Osteocyte (in vitro differentiated cells): ENCODE results near the gene DCXR. TPM values are rescaled to one million over a fixed set of nuclear protein-coding genes. Genes with fewer than 3 reads are reported as not detected.

Source experiments
- DNase-seq: peaks from one replicate; pipeline ENCODE4 v3.0.0; 2021; ENCODE audit warnings: mixed read lengths; ENCODE audit not compliant: unreplicated experiment; ENCODE audit errors: extremely low spot score
- H3K27ac Mint-ChIP-seq: one replicate; pipeline ENCODE4 v1.8.0; 2021; ENCODE audit warnings: mild to moderate bottlenecking, mixed read lengths; ENCODE audit not compliant: unreplicated experiment
- H3K27me3 Mint-ChIP-seq: one replicate; pipeline ENCODE4 v1.8.0; 2021; ENCODE audit warnings: mixed read lengths; ENCODE audit not compliant: unreplicated experiment
- H3K36me3 Mint-ChIP-seq: one replicate; pipeline ENCODE4 v1.8.0; 2021; ENCODE audit warnings: mixed read lengths; ENCODE audit not compliant: unreplicated experiment
- H3K4me1 Mint-ChIP-seq: one replicate; pipeline ENCODE4 v1.8.0; 2021; ENCODE audit warnings: mixed read lengths; ENCODE audit not compliant: unreplicated experiment
- H3K4me3 Mint-ChIP-seq: one replicate; pipeline ENCODE4 v1.8.0; 2021; ENCODE audit warnings: mild to moderate bottlenecking, moderate library complexity, mixed read lengths; ENCODE audit not compliant: unreplicated experiment
- H3K9me3 Mint-ChIP-seq: one replicate; pipeline ENCODE4 v1.8.0; 2021; ENCODE audit warnings: mixed read lengths; ENCODE audit not compliant: unreplicated experiment
- CTCF ChIP-seq: fragments of 200-600 bp; sonication (generic); IDR thresholded peaks from 2 replicates; pipeline ENCODE4 v1.5.0; 2021; ENCODE audit warnings: antibody characterized with exemption, mild to moderate bottlenecking, moderate library complexity
- long read RNA-seq: library from polyadenylated mRNA; unstranded; transcript quantifications from one replicate; pipeline ENCODE4 v2.0.0, GENCODE V29; 2021
- total RNA-seq: library from RNA; stranded (reverse); gene quantifications from 2 replicates; pipeline ENCODE4 v1.2.1, GENCODE V29; 2021

DCXR gene
- 69.0 and 71.0 TPM in 2 replicates for total RNA-seq
- long read RNA-seq, transcript DCXR-201 (8 exons, 887 nt) = major isoform, 6 of 11 reads
- long read RNA-seq, partial matches to known transcripts = 2 of 11 reads
- long read RNA-seq, other reads (novel, unspliced or antisense) = 2 of 11 reads

GRCh38 chr17:82037092-82037888 lies at the start of gene DCXR:
TSS of gene DCXR (minus strand) at chr17:82037697. CDS start at chr17:82037682, 15 bp downstream.
- Mint-ChIP-seq H3K36me3 (no peaks in the 10 kb centered on the region), H3K9me3 (no peaks in the 10 kb centered on the region), H3K4me3 (peak within 1 kb of the TSS; percentile 73), H3K27me3 (no peaks in the 10 kb centered on the region), H3K4me1 (peaks cover 21% of the 10 kb centered on the region), H3K27ac (peak within 1 kb of the TSS; percentile 92)
- peak; percentile 89 for TF ChIP-seq CTCF
- peak; percentile 98 for DNase-seq

GRCh38 chr17:82085931-82086764 lies 48.7 kb upstream of the DCXR start:
- Mint-ChIP-seq H3K27ac (no peak overlapping the region), H3K36me3 (peaks cover 14% of the 10 kb centered on the region), H3K27me3 (no peaks in the 10 kb centered on the region), H3K4me3 (no peak overlapping the region), H3K9me3 (no peaks in the 10 kb centered on the region), H3K4me1 (no peaks in the 10 kb centered on the region)
- no peak for TF ChIP-seq CTCF
- DNase-seq = no peak

GRCh38 chr17:82085031-82085861 lies 47.7 kb upstream of the DCXR start:
- no peak overlapping the region for H3K4me3 Mint-ChIP-seq
- H3K9me3 Mint-ChIP-seq = no peaks in the 10 kb centered on the region
- no peak overlapping the region for H3K27ac Mint-ChIP-seq
- no peak for TF ChIP-seq CTCF
- DNase-seq = no peak
- H3K36me3 Mint-ChIP-seq = peaks cover 14% of the 10 kb centered on the region
- no peaks in the 10 kb centered on the region for H3K27me3 Mint-ChIP-seq
- H3K4me1 Mint-ChIP-seq = no peaks in the 10 kb centered on the region

GRCh38 chr17:82084373-82085030 lies 47.0 kb upstream of the DCXR start:
- Mint-ChIP-seq H3K36me3 (peaks cover 16% of the 10 kb centered on the region), H3K9me3 (no peaks in the 10 kb centered on the region)

More at GRCh38 chr17:82084373-82085030, 47.0 kb upstream of the DCXR start:
- DNase-seq = no peak
- TF ChIP-seq CTCF = no peak
- H3K4me1 Mint-ChIP-seq = no peaks in the 10 kb centered on the region
- no peaks in the 10 kb centered on the region for H3K27me3 Mint-ChIP-seq
- no peak overlapping the region for H3K27ac Mint-ChIP-seq
- H3K4me3 Mint-ChIP-seq = no peak overlapping the region
